HEK293 (cell line): ENCODE data around the gene WDR72.

Source experiments
- CTCF ChIA-PET: fragments of 350-600 bp; formaldehyde crosslinking; extraction: SDS; loops from one replicate; lab custom pipeline; 2021; ENCODE audit warnings: antibody characterized with exemption; lab: Yijun Ruan, JAX
- POLR2A ChIA-PET: fragments of 300-600 bp; formaldehyde crosslinking; extraction: SDS; loops from one replicate; lab custom pipeline; 2020; ENCODE audit warnings: antibody characterized with exemption, inconsistent platforms; lab: Yijun Ruan, JAX
- H3K27ac ChIP-seq: fragments of 200-500 bp; sonication (Bioruptor generic); 2 replicates; pipeline ENCODE4 v1.5.1; 2014; ENCODE audit warnings: low read depth, low read length, control low read depth, inconsistent platforms; ENCODE audit errors: extremely low read depth
- H3K36me3 ChIP-seq, 2 experiments: fragments of 200-500 bp in 1 of 2; sonication (Bioruptor generic) in 1 of 2; 1 replicate in 1 of 2; 2 replicates in 1 of 2; pipeline ENCODE4 v1.5.1; 2014 to 2017; ENCODE audit warnings: inconsistent platforms in 2 of 2, low read length in 2 of 2; ENCODE audit not compliant: control insufficient read depth in 2 of 2, insufficient read depth in 1 of 2
- H3K4me1 ChIP-seq: fragments of 200-500 bp; sonication (Bioruptor generic); 2 replicates; pipeline ENCODE4 v1.5.1; 2014; ENCODE audit warnings: mild to moderate bottlenecking, low read length, inconsistent platforms; ENCODE audit not compliant: control insufficient read depth, insufficient read depth
- H3K4me3 ChIP-seq: 2 replicates; pipeline ENCODE4 v1.5.1; 2011; ENCODE audit warnings: low read depth, mild to moderate bottlenecking, control low read depth, low read length, moderate library complexity
- H3K9me3 ChIP-seq: fragments of 200-500 bp; sonication (Bioruptor generic); 2 replicates; pipeline ENCODE4 v1.5.1; 2014; ENCODE audit warnings: low read depth, low read length, inconsistent platforms; ENCODE audit not compliant: control insufficient read depth, insufficient read depth
- ELK4 ChIP-seq: IDR thresholded peaks from 2 replicates; pipeline ENCODE4 v1.6.1; 2011; ENCODE audit warnings: mild to moderate bottlenecking, low read depth, low read length, borderline replicate concordance
- FEZF1 ChIP-seq: fragments of 450-650 bp; formaldehyde crosslinking; IDR thresholded peaks from 2 replicates; pipeline ENCODE4 v1.5.1; 2016; ENCODE audit warnings: missing biosample characterization, missing genetic modification characterization
- GFI1B ChIP-seq: fragments of 450-650 bp; formaldehyde crosslinking; IDR thresholded peaks from 2 replicates; pipeline ENCODE4 v1.5.1; 2016; ENCODE audit warnings: missing biosample characterization, missing genetic modification characterization
- HOXA7 ChIP-seq: sonication (generic); formaldehyde crosslinking; IDR thresholded peaks from 2 replicates; pipeline ENCODE4 v1.8.1; 2022; ENCODE audit warnings: missing genetic modification reagents, borderline replicate concordance
- HOXC10 ChIP-seq: sonication (generic); formaldehyde crosslinking; IDR thresholded peaks from 2 replicates; pipeline ENCODE4 v1.8.1; 2023; ENCODE audit warnings: mild to moderate bottlenecking, missing genetic modification reagents
- TCF7L2 ChIP-seq: IDR thresholded peaks from 2 replicates; pipeline ENCODE4 v1.6.1; 2011; ENCODE audit warnings: low read depth, mild to moderate bottlenecking, inconsistent platforms, low read length, moderate library complexity, borderline replicate concordance
- ZBTB11 ChIP-seq: fragments of 450-650 bp; formaldehyde crosslinking; conservative IDR thresholded peaks from 2 replicates; pipeline ENCODE4 v1.5.1; 2016; ENCODE audit warnings: low read depth, missing biosample characterization, missing genetic modification characterization
- ZBTB17 ChIP-seq: fragments of 450-650 bp; formaldehyde crosslinking; IDR thresholded peaks from 2 replicates; pipeline ENCODE4 v1.5.1; 2016; ENCODE audit warnings: missing biosample characterization, missing genetic modification characterization
- ZBTB20 ChIP-seq: fragments of 450-650 bp; formaldehyde crosslinking; IDR thresholded peaks from 2 replicates; pipeline ENCODE4 v1.5.1; 2016; ENCODE audit warnings: missing biosample characterization, missing genetic modification characterization
- ZBTB8A ChIP-seq: fragments of 450-650 bp; formaldehyde crosslinking; IDR thresholded peaks from 2 replicates; pipeline ENCODE4 v1.5.1; 2016; ENCODE audit warnings: missing biosample characterization, missing genetic modification characterization
- ZFP69B ChIP-seq: fragments of 450-650 bp; formaldehyde crosslinking; IDR thresholded peaks from 2 replicates; pipeline ENCODE4 v1.5.1; 2016; ENCODE audit warnings: missing biosample characterization, missing genetic modification characterization
- ZNF138 ChIP-seq: fragments of 450-650 bp; formaldehyde crosslinking; IDR thresholded peaks from 2 replicates; pipeline ENCODE4 v1.5.1; 2016; ENCODE audit warnings: missing biosample characterization, missing genetic modification characterization, borderline replicate concordance
- ZNF140 ChIP-seq: fragments of 450-650 bp; formaldehyde crosslinking; IDR thresholded peaks from 2 replicates; pipeline ENCODE4 v1.5.1; 2016; ENCODE audit warnings: missing biosample characterization, missing genetic modification characterization
- ZNF155 ChIP-seq: fragments of 450-650 bp; formaldehyde crosslinking; IDR thresholded peaks from 2 replicates; pipeline ENCODE4 v1.5.1; 2016; ENCODE audit warnings: missing biosample characterization, missing genetic modification characterization
- ZNF174 ChIP-seq: fragments of 450-650 bp; formaldehyde crosslinking; IDR thresholded peaks from 2 replicates; pipeline ENCODE4 v1.5.0; 2017; ENCODE audit warnings: missing biosample characterization, mild to moderate bottlenecking, missing genetic modification characterization
- ZNF175 ChIP-seq: fragments of 450-650 bp; formaldehyde crosslinking; IDR thresholded peaks from 2 replicates; pipeline ENCODE4 v1.5.1; 2016; ENCODE audit warnings: missing biosample characterization, missing genetic modification characterization
- ZNF184 ChIP-seq: fragments of 450-650 bp; IDR thresholded peaks from 2 replicates; pipeline ENCODE4 v1.5.1; 2018; ENCODE audit warnings: missing biosample characterization, mild to moderate bottlenecking, missing genetic modification characterization
- ZNF214 ChIP-seq: fragments of 450-650 bp; formaldehyde crosslinking; IDR thresholded peaks from 2 replicates; pipeline ENCODE4 v1.5.1; 2017; ENCODE audit warnings: missing biosample characterization, mild to moderate bottlenecking, missing genetic modification characterization, borderline replicate concordance
- ZNF266 ChIP-seq: fragments of 450-650 bp; formaldehyde crosslinking; IDR thresholded peaks from 2 replicates; pipeline ENCODE4 v1.5.1; 2016; ENCODE audit warnings: missing biosample characterization, missing genetic modification characterization, low read depth
- ZNF311 ChIP-seq: fragments of 450-650 bp; formaldehyde crosslinking; IDR thresholded peaks from 2 replicates; pipeline ENCODE4 v1.5.1; 2017; ENCODE audit warnings: missing biosample characterization, missing genetic modification characterization, borderline replicate concordance
- ZNF488 ChIP-seq: fragments of 450-650 bp; formaldehyde crosslinking; IDR thresholded peaks from 2 replicates; pipeline ENCODE4 v1.5.1; 2016; ENCODE audit warnings: missing biosample characterization, missing genetic modification characterization
- ZNF600 ChIP-seq: fragments of 450-650 bp; formaldehyde crosslinking; IDR thresholded peaks from 2 replicates; pipeline ENCODE4 v1.5.1; 2016; ENCODE audit warnings: missing biosample characterization, missing genetic modification characterization
- ZNF610 ChIP-seq: fragments of 450-650 bp; formaldehyde crosslinking; IDR thresholded peaks from 2 replicates; pipeline ENCODE4 v1.5.1; 2016; ENCODE audit warnings: missing biosample characterization, missing genetic modification characterization, borderline replicate concordance
- ZNF623 ChIP-seq: fragments of 450-650 bp; formaldehyde crosslinking; IDR thresholded peaks from 2 replicates; pipeline ENCODE4 v1.5.1; 2016; ENCODE audit warnings: missing biosample characterization, missing genetic modification characterization
- ZNF707 ChIP-seq: fragments of 450-650 bp; formaldehyde crosslinking; IDR thresholded peaks from 2 replicates; pipeline ENCODE4 v1.5.1; 2016; ENCODE audit warnings: missing biosample characterization, missing genetic modification characterization
- ZNF76 ChIP-seq: fragments of 450-650 bp; formaldehyde crosslinking; IDR thresholded peaks from 2 replicates; pipeline ENCODE4; 2016; ENCODE audit warnings: low read depth, missing biosample characterization, missing genetic modification characterization, borderline replicate concordance
- ZNF791 ChIP-seq: fragments of 450-650 bp; formaldehyde crosslinking; IDR thresholded peaks from 2 replicates; pipeline ENCODE4 v1.5.1; 2016; ENCODE audit warnings: missing biosample characterization, missing genetic modification characterization
- TF ChIP-seq, protein P1 (sequence below): fragments of 450-650 bp; formaldehyde crosslinking; IDR thresholded peaks from 2 replicates; pipeline ENCODE4 v1.5.1; 2016; ENCODE audit warnings: missing biosample characterization, missing genetic modification characterization

Gene WDR72

GRCh38 chr15:53506370-53506769, 253.1 kb downstream of the WDR72 start (continued):
- no peak for TF ChIP-seq ZBTB11 (tag by site-specific recombination)
- TF ChIP-seq ZNF214 (tag by site-specific recombination): no peak
- TF ChIP-seq GFI1B: no peak
- no peak for TF ChIP-seq ZNF623
- no peak for TF ChIP-seq ZBTB8A (tag by site-specific recombination)
- TF ChIP-seq ZNF311 (tag by site-specific recombination): no peak
- TF ChIP-seq ZNF488 (tag by site-specific recombination): no peak
- no peak for TF ChIP-seq ZNF600 (tag by site-specific recombination)
- TF ChIP-seq ELK4: no peak
- TF ChIP-seq HOXC10 (CRISPR knock-in tag): no peak
- TF ChIP-seq HOXA7 (CRISPR knock-in tag): no peak
- TF ChIP-seq ZNF174: no peak
- no peak for TF ChIP-seq ZNF707 (tag by site-specific recombination)

GRCh38 chr15:53498996-53499395, 260.5 kb downstream of the WDR72 start:
- CTCF ChIA-PET: no interaction called here
- Histone ChIP-seq H3K4me3 (no peak overlapping the region), H3K27ac (no peak overlapping the region), H3K36me3 (no peaks in the 10 kb centered on the region), H3K4me1 (no peaks in the 10 kb centered on the region), H3K9me3 (no peaks in the 10 kb centered on the region)
- POLR2A ChIA-PET: no interaction called here
- TF ChIP-seq TCF7L2 (no peak), ZNF175 (tag by site-specific recombination) (no peak), ZFP69B (tag by site-specific recombination) (no peak), ZNF76 (tag by site-specific recombination) (no peak), ZBTB17 (tag by site-specific recombination) (no peak), ZBTB20 (no peak), ZNF140 (tag by site-specific recombination) (no peak), ZNF155 (tag by site-specific recombination) (no peak), ZNF610 (tag by site-specific recombination) (no peak), ZNF791 (tag by site-specific recombination) (no peak), ZNF266 (tag by site-specific recombination) (no peak), ZNF600 (tag by site-specific recombination) (no peak), ZNF138 (tag by site-specific recombination) (no peak), ZNF184 (tag by site-specific recombination) (no peak), FEZF1 (no peak)
- TF ChIP-seq, protein P1, sequence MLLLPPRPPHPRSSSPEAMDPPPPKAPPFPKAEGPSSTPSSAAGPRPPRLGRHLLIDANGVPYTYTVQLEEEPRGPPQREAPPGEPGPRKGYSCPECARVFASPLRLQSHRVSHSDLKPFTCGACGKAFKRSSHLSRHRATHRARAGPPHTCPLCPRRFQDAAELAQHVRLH (tag by site-specific recombination): no peak
